ENCODE results near the gene B3GAT1. TPM values are rescaled to one million over a fixed set of nuclear protein-coding genes. Genes with fewer than 3 reads are reported as not detected.
"Not testable (repeated sequence)": the region's sequence is repeated elsewhere in the genome, so short reads cannot be mapped to it uniquely, and the experiment has no call there.

B3GAT1 gene
- 1 to 10 TPM; 1.3 to 4.4 (median 3.1) TPM for polyA plus RNA-seq (ENCODE audit: insufficient read length in 4 of 4)

GRCh38 chr11:134412203-134413042, at the start of gene B3GAT1:
Gene B3GAT1, minus strand, starts transcription at chr11:134412242. Its CDS starts 24,583 bp downstream, at chr11:134387659.
- no peak for DNase-seq (ENCODE audit: low read depth in 4 of 4, low spot score in 3 of 4)

GRCh38 chr11:134461621-134462020, 49.6 kb upstream of the B3GAT1 start:
- no peak for DNase-seq (ENCODE audit: low read depth in 4 of 4, low spot score in 3 of 4)

- DNase-seq (ENCODE audit: low read depth in 4 of 4, low spot score in 3 of 4), result no peak
These were observed 48.8 kb upstream of the B3GAT1 start for GRCh38 chr11:134460881-134461280.

GRCh38 chr11:134460062-134460561, 48.1 kb upstream of the B3GAT1 start:
- DNase-seq (ENCODE audit: low read depth in 4 of 4, low spot score in 3 of 4), result no peak

GRCh38 chr11:134459246-134460061, 47.4 kb upstream of the B3GAT1 start:
- no peak for DNase-seq (ENCODE audit: low read depth in 4 of 4, low spot score in 3 of 4)

GRCh38 chr11:134457411-134458007, 45.5 kb upstream of the B3GAT1 start:
- DNase-seq (ENCODE audit: low read depth in 4 of 4, low spot score in 3 of 4), result not testable (repeated sequence)

GRCh38 chr11:134455516-134455915, 43.5 kb upstream of the B3GAT1 start:
- no peak for DNase-seq (ENCODE audit: low read depth in 4 of 4, low spot score in 3 of 4)

- no peak for DNase-seq (ENCODE audit: low read depth in 4 of 4, low spot score in 3 of 4)
These were observed 42.2 kb upstream of the B3GAT1 start for GRCh38 chr11:134454146-134454690.

- no peak for DNase-seq (ENCODE audit: low read depth in 4 of 4, low spot score in 3 of 4)
These were observed 41.4 kb upstream of the B3GAT1 start for GRCh38 chr11:134453441-134453840.

GRCh38 chr11:134452838-134453155, 40.8 kb upstream of the B3GAT1 start:
- no peak for DNase-seq (ENCODE audit: low read depth in 4 of 4, low spot score in 3 of 4)

- DNase-seq (ENCODE audit: low read depth in 4 of 4, low spot score in 3 of 4), result no peak
These were observed 40.2 kb upstream of the B3GAT1 start for GRCh38 chr11:134452026-134452837.

GRCh38 chr11:134450186-134450585, 38.1 kb upstream of the B3GAT1 start:
- no peak for DNase-seq (ENCODE audit: low read depth in 4 of 4, low spot score in 3 of 4)

- no peak for DNase-seq (ENCODE audit: low read depth in 4 of 4, low spot score in 3 of 4)
These were observed 37.7 kb upstream of the B3GAT1 start for GRCh38 chr11:134449713-134450112.

GRCh38 chr11:134449051-134449450, 37.0 kb upstream of the B3GAT1 start:
- no peak for DNase-seq (ENCODE audit: low read depth in 4 of 4, low spot score in 3 of 4)

GRCh38 chr11:134447696-134448095, 35.7 kb upstream of the B3GAT1 start:
- DNase-seq (ENCODE audit: low read depth in 4 of 4, low spot score in 3 of 4), result no peak

- DNase-seq (ENCODE audit: low read depth in 4 of 4, low spot score in 3 of 4), result no peak
These were observed 33.7 kb upstream of the B3GAT1 start for GRCh38 chr11:134445601-134446325.

GRCh38 chr11:134444160-134445108, 32.4 kb upstream of the B3GAT1 start:
- DNase-seq (ENCODE audit: low read depth in 4 of 4, low spot score in 3 of 4), result not testable (repeated sequence)

- DNase-seq (ENCODE audit: low read depth in 4 of 4, low spot score in 3 of 4), result no peak
These were observed 31.2 kb upstream of the B3GAT1 start for GRCh38 chr11:134443246-134443645.
